Left ventricle myocardium inferior (tissue), 1 donor: ENCODE measurements around the gene DST. TPM values are rescaled to one million over a fixed set of nuclear protein-coding genes. Genes with fewer than 3 reads are reported as not detected.

Experiments
- DNase-seq: peaks from one replicate; pipeline ENCODE4 v3.0.0-alpha.2; 2020
- H3K27ac ChIP-seq: fragments of 200-600 bp; replicated peaks from 2 replicates; pipeline ENCODE4 v1.8.0; 2021
- H3K27me3 ChIP-seq: fragments of 200-600 bp; 2 replicates; pipeline ENCODE4 v1.8.0; 2021; ENCODE audit warnings: low read depth
- H3K36me3 ChIP-seq: fragments of 200-600 bp; 2 replicates; pipeline ENCODE4 v1.8.0; 2021
- H3K4me1 ChIP-seq: fragments of 200-600 bp; 2 replicates; pipeline ENCODE4 v1.8.0; 2021
- H3K4me3 ChIP-seq: fragments of 200-600 bp; 2 replicates; pipeline ENCODE4 v1.8.0; 2021; ENCODE audit warnings: mild to moderate bottlenecking, moderate library complexity
- H3K9me3 ChIP-seq: fragments of 200-600 bp; replicated peaks from 2 replicates; pipeline ENCODE4 v1.8.0; 2021
- intact Hi-C: fragments of 100-400 bp; cut with micrococcal nuclease; formaldehyde crosslinking; loops from one replicate; pipeline ENCODE4 v1.11.0; 2022
- total RNA-seq: library from RNA; stranded (reverse); fragmentation: NEBNext Ultra II Directional; extraction: Animal tissue kit (Norgen Biotek cat#: 25700); gene quantifications from one replicate; pipeline ENCODE4 v1.2.1, GENCODE V29; 2021
- TF ChIP-seq, protein P1 (sequence below): fragments of 200-600 bp; IDR thresholded peaks from 2 replicates; pipeline ENCODE4 v1.8.0; 2021; ENCODE audit warnings: antibody characterized with exemption, mild to moderate bottlenecking, borderline replicate concordance
- donor health status: DM: no; HTN: yes; CAD: no; lungs with severe emphysema.

DST gene
- total RNA-seq, 1 donor from 2014 or later: 331 TPM

DNA sequence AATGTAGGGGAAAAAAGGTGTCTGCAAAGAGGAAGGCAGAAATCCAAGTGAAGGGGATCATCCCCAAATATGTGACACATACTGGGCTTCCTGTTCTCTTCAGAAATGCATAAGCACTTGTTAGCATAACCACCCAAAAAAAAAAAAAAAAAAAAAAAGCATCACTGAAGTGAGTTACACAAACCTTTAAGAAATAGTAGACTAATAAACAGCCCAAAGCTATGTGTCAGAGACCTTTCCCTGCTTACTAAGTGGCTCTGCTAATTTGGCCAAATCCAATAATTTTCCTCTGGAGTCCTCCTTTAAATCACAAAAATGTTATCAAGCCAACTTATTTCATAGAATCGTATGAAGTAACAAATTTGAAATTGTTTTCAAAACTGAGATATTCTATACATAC is 7.5 kb upstream of the DST start:
- no peaks in the 10 kb centered on the region for H3K27me3 ChIP-seq
- H3K27ac ChIP-seq: peak overlapping the region; percentile 25
- no peak overlapping the region for H3K4me3 ChIP-seq
- TF ChIP-seq, protein P1, sequence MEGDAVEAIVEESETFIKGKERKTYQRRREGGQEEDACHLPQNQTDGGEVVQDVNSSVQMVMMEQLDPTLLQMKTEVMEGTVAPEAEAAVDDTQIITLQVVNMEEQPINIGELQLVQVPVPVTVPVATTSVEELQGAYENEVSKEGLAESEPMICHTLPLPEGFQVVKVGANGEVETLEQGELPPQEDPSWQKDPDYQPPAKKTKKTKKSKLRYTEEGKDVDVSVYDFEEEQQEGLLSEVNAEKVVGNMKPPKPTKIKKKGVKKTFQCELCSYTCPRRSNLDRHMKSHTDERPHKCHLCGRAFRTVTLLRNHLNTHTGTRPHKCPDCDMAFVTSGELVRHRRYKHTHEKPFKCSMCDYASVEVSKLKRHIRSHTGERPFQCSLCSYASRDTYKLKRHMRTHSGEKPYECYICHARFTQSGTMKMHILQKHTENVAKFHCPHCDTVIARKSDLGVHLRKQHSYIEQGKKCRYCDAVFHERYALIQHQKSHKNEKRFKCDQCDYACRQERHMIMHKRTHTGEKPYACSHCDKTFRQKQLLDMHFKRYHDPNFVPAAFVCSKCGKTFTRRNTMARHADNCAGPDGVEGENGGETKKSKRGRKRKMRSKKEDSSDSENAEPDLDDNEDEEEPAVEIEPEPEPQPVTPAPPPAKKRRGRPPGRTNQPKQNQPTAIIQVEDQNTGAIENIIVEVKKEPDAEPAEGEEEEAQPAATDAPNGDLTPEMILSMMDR: no peak
- peaks cover 75% of the 10 kb centered on the region for H3K4me1 ChIP-seq
- DNase-seq: no peak
- H3K36me3 ChIP-seq: peaks cover 26% of the 10 kb centered on the region
- no peaks in the 10 kb centered on the region for H3K9me3 ChIP-seq
- intact Hi-C loops: no loop called here

GRCh38 chr6:56649782-56650181 is 7.1 kb upstream of the DST start:
- H3K27me3 ChIP-seq: no peaks in the 10 kb centered on the region
- peaks cover 73% of the 10 kb centered on the region for H3K4me1 ChIP-seq
- TF ChIP-seq, protein P1: no peak
- H3K9me3 ChIP-seq: no peaks in the 10 kb centered on the region
- peak overlapping the region; percentile 25 for H3K27ac ChIP-seq
- H3K36me3 ChIP-seq: peaks cover 30% of the 10 kb centered on the region
- DNase-seq: no peak
- no peak overlapping the region for H3K4me3 ChIP-seq
- intact Hi-C loops: no loop called here

DNA sequence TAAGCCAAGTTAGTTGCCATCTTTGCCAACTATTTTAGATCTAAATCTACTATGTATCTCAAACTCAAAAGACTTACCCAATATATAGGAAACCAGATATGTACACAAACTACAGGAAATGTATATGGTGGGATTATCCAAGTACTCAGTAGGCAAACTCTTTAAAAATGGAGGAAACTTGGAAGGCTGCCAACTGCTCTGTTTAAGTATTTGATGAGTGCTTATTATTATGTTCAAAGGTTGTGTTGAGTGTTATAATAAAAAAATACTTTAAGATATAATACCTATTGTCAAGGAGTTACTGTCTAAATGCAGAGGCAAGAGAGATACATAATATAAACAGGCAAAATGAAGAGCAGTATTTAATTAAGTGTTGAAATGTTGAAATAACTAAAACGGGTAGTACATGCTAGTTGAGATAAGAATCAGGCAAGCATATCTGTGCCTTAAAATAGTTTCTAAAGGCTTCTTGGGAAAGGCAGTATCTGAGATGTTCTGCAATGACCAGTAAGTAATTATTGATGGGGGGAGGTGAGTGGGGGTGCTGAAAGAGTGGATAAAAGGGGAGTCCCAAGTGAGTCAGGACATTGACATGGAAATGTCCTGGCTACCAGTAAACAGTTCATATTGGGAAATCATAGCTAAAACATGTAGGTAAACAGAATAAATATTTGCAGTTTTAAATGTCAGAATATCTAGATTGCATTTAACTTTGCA is 6.5 kb upstream of the DST start:
- Histone ChIP-seq H3K9me3 (no peaks in the 10 kb centered on the region), H3K36me3 (peaks cover 36% of the 10 kb centered on the region), H3K27me3 (no peaks in the 10 kb centered on the region), H3K4me1 (peaks cover 75% of the 10 kb centered on the region), H3K4me3 (no peak overlapping the region), H3K27ac (peak overlapping the region; percentile 25)
- intact Hi-C loops: no loop called here
- no peak for DNase-seq
- TF ChIP-seq, protein P1: no peak

DNA sequence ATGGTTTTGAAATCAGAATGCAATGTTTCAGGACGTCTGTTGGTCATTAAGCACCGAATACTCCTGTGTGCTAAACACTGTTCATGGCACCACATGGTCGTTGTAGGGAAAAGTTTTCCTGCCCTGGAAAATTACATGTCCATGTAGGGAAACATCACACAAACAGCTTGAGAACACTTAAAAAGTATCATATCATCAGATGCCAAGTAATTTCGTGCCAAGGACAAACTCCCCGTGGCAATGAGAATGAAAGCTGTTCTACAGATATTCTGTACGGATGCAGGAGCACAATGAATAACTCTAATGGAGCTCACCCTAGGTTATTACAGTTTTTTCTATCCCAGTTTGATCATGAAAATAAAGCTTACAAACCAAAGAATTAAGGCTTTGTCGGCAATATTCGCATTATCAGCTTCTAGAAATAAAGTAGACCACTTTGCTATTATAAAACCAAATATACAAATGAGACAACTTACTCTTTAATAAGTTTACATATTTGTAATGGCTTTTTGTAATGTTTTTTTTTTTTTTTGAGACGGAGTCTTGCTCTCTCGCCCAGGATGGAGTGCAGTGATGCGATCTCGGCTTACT is 4.6 kb upstream of the DST start:
- Histone ChIP-seq H3K27ac (peak overlapping the region; percentile 47), H3K27me3 (no peaks in the 10 kb centered on the region), H3K4me1 (peaks cover 73% of the 10 kb centered on the region), H3K9me3 (no peaks in the 10 kb centered on the region), H3K4me3 (no peak overlapping the region), H3K36me3 (peaks cover 38% of the 10 kb centered on the region)
- DNase-seq: no peak
- intact Hi-C loops: no loop called here
- TF ChIP-seq, protein P1: no peak

GRCh38 chr6:56644366-56644765 is 1.7 kb upstream of the DST start:
- DNase-seq: no peak
- intact Hi-C loops: loop anchor here (5.0 kb wide), 1 partner anchor 203 kb away; no protein-coding TSS in a partner anchor
- Histone ChIP-seq H3K4me1 (peaks cover 55% of the 10 kb centered on the region), H3K36me3 (peaks cover 66% of the 10 kb centered on the region), H3K4me3 (no peak overlapping the region), H3K27ac (peak overlapping the region; percentile 47), H3K27me3 (no peaks in the 10 kb centered on the region), H3K9me3 (no peaks in the 10 kb centered on the region)
- TF ChIP-seq, protein P1: no peak
